Tibial artery (tissue), 4 donors: ENCODE measurements around the gene BMP6.
A peak's percentile ranks its signal among the peaks of the same experiment; 100 is the strongest.

Experiments used
- DNase-seq, 2 donors: peaks; one replicate each; pipeline ENCODE4 v3.0.0-alpha.2; 2019
- H3K27ac ChIP-seq, 2 donors: fragments of 200-600 bp; sonication (generic) in 1 of 2; 1 replicate in 1 of 2; 2 replicates in 1 of 2; pipeline ENCODE4 v1.5.1; 2018 to 2019; ENCODE audit warnings: mild to moderate bottlenecking in 1 of 2
- H3K27me3 ChIP-seq, 2 donors: fragments of 200-600 bp; sonication (generic) in 1 of 2; one replicate each; pipeline versions ENCODE4 v1.5.1 to v1.6.0; 2016 to 2019
- H3K36me3 ChIP-seq, 3 donors: fragments of 200-600 bp; sonication (generic) in 2 of 3; one replicate each; pipeline ENCODE4 v1.5.1; 2016 to 2019; ENCODE audit warnings: mild to moderate bottlenecking in 2 of 3
- H3K4me1 ChIP-seq, 4 donors: fragments of 200-600 bp; sonication (generic) in 2 of 4; 1 replicate in 3 of 4; 2 replicates in 1 of 4; pipeline ENCODE4 v1.5.1; 2016 to 2019
- H3K4me3 ChIP-seq, 2 donors: fragments of 200-600 bp; sonication (generic) in 1 of 2; 1 replicate in 1 of 2; 2 replicates in 1 of 2; pipeline ENCODE4 v1.5.1; 2018 to 2019; ENCODE audit warnings: mild to moderate bottlenecking in 2 of 2
- H3K9me3 ChIP-seq, 3 donors: fragments of 200-600 bp; sonication (generic) in 1 of 3; one replicate each; pipeline ENCODE4 v1.5.1; 2016 to 2019
- intact Hi-C: fragments of 100-400 bp; cut with DNase I; formaldehyde crosslinking; loops from one replicate; pipeline ENCODE4 v1.15.0; 2023; ENCODE audit warnings: low total_unique reads
- TF ChIP-seq, protein P1 (sequence below), 2 experiments: fragments of 200-600 bp in 1 of 2; fragments of 450-650 bp in 1 of 2; IDR thresholded peaks; one replicate each; pipeline ENCODE4 v1.5.1; 2017 to 2019; ENCODE audit warnings: antibody characterized with exemption in 2 of 2, mild to moderate bottlenecking in 1 of 2, moderate library complexity in 1 of 2

BMP6 gene

DNA sequence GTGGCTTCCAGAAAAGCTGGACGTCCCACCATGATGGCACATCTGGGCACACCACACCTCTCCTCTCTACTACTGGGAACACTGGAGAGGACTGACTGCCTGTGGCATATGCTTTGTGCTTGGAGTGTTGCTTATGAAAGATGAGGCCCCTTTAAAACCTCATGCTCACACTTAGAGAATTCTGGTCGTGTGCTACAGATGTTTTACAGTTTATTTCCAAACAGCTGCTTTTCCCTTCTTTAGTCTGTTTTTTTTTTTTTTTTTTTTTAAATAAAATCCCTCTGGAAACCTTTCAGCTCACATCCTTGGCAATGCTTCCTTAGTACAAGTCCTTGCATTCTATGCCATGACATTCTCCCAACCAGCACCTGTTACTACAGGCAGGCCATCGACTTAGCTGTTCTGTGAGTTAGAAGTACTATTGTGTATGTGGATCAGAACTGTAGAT, 60.3 kb downstream of the BMP6 start:
- no peaks in the 10 kb centered on the region for H3K27me3 ChIP-seq
- TF ChIP-seq, protein P1, sequence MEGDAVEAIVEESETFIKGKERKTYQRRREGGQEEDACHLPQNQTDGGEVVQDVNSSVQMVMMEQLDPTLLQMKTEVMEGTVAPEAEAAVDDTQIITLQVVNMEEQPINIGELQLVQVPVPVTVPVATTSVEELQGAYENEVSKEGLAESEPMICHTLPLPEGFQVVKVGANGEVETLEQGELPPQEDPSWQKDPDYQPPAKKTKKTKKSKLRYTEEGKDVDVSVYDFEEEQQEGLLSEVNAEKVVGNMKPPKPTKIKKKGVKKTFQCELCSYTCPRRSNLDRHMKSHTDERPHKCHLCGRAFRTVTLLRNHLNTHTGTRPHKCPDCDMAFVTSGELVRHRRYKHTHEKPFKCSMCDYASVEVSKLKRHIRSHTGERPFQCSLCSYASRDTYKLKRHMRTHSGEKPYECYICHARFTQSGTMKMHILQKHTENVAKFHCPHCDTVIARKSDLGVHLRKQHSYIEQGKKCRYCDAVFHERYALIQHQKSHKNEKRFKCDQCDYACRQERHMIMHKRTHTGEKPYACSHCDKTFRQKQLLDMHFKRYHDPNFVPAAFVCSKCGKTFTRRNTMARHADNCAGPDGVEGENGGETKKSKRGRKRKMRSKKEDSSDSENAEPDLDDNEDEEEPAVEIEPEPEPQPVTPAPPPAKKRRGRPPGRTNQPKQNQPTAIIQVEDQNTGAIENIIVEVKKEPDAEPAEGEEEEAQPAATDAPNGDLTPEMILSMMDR (IDR thresholded peaks at IDR 0.05), result no peak
- no peaks in the 10 kb centered on the region for H3K9me3 ChIP-seq
- intact Hi-C loops, result no loop called here
- DNase-seq, result no peak
- H3K36me3 ChIP-seq, result no peaks in the 10 kb centered on the region
- no peak overlapping the region for H3K4me3 ChIP-seq
- H3K27ac ChIP-seq, result peak overlapping the region in 1 of 2 donors; percentile 63
- peaks cover 0 to 34% (median 10%) of the 10 kb centered on the region in 4 donors for H3K4me1 ChIP-seq

DNA sequence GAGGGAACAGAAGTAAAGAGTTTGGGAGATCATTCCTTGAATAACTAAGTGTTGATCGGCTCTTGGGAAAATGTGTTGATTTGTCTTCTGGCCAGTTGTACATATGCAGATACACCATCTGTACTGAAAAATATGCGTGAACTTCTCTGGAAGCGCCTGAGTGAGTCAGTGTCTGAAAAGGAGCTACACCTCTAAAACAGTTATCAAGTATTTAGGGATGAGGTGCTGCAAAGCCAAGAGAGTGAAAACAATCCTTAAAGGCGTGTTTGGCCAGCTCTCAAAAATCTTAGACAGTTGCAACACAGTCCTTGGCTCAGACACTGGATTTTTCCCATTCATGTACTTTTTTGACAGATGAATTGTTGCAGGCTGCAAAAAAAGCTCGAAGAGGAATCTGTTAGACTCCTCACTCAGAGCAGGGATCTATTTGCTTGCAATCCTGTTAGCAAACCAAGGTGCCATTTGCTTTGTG, 61.3 kb downstream of the BMP6 start:
- intact Hi-C loops, result no loop called here
- no peaks in the 10 kb centered on the region for H3K36me3 ChIP-seq
- H3K27me3 ChIP-seq, result no peaks in the 10 kb centered on the region
- TF ChIP-seq, protein P1 (IDR thresholded peaks at IDR 0.05), result no peak
- no peak for DNase-seq
- peak overlapping the region in 1 of 2 donors; percentile 63 for H3K27ac ChIP-seq
- peaks cover 0 to 34% (median 10%) of the 10 kb centered on the region in 4 donors for H3K4me1 ChIP-seq
- no peaks in the 10 kb centered on the region for H3K9me3 ChIP-seq
- no peak overlapping the region for H3K4me3 ChIP-seq

DNA sequence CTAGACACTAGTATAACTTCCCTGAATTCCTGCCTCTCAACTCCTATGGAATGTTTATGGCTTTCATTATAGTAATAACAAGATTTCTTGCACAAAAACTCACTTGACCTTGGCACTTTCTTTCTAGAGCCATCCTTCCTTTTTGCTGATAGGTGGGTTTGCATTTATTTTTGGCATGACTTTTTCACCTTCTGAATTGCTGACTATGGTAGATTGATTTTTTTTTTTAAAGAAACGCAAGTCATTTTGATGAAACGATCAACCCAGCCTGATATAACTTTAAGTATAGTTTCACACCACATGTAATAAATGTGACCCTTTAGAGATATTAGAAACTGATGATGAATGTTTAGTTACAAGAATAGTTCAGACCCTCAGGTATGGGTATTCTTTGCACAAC, 61.8 kb downstream of the BMP6 start:
- Histone ChIP-seq H3K4me3 (no peak overlapping the region), H3K36me3 (no peaks in the 10 kb centered on the region), H3K9me3 (no peaks in the 10 kb centered on the region), H3K27me3 (no peaks in the 10 kb centered on the region), H3K27ac (no peak overlapping the region), H3K4me1 (peaks cover 0 to 34% (median 10%) of the 10 kb centered on the region in 4 donors)
- intact Hi-C loops, result no loop called here
- DNase-seq, result no peak
- TF ChIP-seq, protein P1 (IDR thresholded peaks at IDR 0.05), result no peak

DNA sequence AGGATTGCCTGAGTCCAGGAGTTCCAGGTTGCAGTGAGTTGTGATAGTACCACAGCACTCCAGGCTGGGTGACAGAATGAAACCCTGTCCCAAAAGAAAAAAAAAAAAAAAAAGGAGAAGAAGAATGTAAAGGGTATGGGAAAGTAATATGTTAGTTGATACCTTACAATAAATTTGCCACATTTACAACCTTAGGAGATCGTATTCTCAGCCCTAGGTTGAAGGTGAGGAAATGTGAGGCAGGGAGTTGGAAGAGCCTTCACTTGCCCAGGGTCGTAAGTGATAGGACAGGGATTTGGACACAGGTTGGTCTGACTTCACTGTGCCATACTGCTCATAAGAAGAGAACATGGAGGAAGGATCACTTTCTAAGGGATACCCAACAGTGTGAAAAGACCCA, 68.6 kb downstream of the BMP6 start:
- DNase-seq, result no peak
- TF ChIP-seq, protein P1 (IDR thresholded peaks at IDR 0.05), result no peak
- Histone ChIP-seq H3K4me1 (no peaks in the 10 kb centered on the region), H3K27me3 (no peaks in the 10 kb centered on the region), H3K27ac (no peak overlapping the region), H3K9me3 (no peaks in the 10 kb centered on the region), H3K4me3 (no peak overlapping the region), H3K36me3 (no peaks in the 10 kb centered on the region)
- intact Hi-C loops, result no loop called here

DNA sequence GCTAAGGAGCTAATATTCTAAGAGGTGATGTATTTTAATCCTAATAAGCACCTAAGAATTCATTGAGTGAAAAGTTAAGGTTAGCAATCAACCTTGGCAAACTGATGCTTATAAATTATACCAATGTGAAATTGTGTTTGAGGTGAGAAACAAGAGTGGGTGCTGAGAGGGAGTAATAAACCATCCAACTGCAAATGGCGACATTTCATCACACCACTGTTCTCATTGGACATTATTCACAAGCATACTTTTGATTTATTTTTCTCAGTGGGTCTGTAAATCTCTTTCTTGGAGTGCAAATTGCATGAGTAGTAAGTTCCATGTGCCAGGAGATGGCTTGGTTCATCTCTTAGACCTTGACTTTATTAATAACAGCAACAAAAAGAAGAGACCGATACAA, 71.5 kb downstream of the BMP6 start:
- intact Hi-C loops, result no loop called here

More for the DNA sequence above, 71.5 kb downstream of the BMP6 start:
- no peaks in the 10 kb centered on the region for H3K9me3 ChIP-seq
- H3K4me3 ChIP-seq, result no peak overlapping the region
- no peak overlapping the region for H3K27ac ChIP-seq
- H3K4me1 ChIP-seq, result no peaks in the 10 kb centered on the region
- no peak for DNase-seq
- TF ChIP-seq, protein P1 (IDR thresholded peaks at IDR 0.05), result no peak
- H3K27me3 ChIP-seq, result no peaks in the 10 kb centered on the region
- H3K36me3 ChIP-seq, result no peaks in the 10 kb centered on the region
